ENCODE results near the gene BEND7. TPM values are rescaled to one million over a fixed set of nuclear protein-coding genes. Genes with fewer than 3 reads are reported as not detected.
"Not testable (repeated sequence)": the region's sequence is repeated elsewhere in the genome, so short reads cannot be mapped to it uniquely, and the experiment has no call there.

The BEND7 gene
- total RNA-seq, 2 donors from 2014 or later = 10.1 to 44.5 TPM

- WGBS = 82% methylated on average over 2 of the region's 2 CpGs
- Histone ChIP-seq H3K27ac (no peak overlapping the region), H3K4me3 (no peak overlapping the region), H3K4me1 (replicated peaks) (no peaks in the 10 kb centered on the region), H3K9me3 (no peaks in the 10 kb centered on the region), H3K36me3 (no peaks in the 10 kb centered on the region), H3K27me3 (replicated peaks; ENCODE audit: insufficient read depth) (no peaks in the 10 kb centered on the region)
- TF ChIP-seq POLR2AphosphoS5 (IDR thresholded peaks at IDR 0.05) (no peak), CTCF (IDR thresholded peaks at IDR 0.05) (no peak), POLR2A (IDR thresholded peaks at IDR 0.05) (no peak)
- intact Hi-C loops (cut with DNase I) = no loop called here
- no peak for DNase-seq (ENCODE audit: low spot score)
These were observed 22.0 kb upstream of the BEND7 start for GRCh38 chr10:13550802-13551201.

- Histone ChIP-seq H3K4me1 (replicated peaks) (no peaks in the 10 kb centered on the region), H3K9me3 (no peaks in the 10 kb centered on the region), H3K27ac (no peak overlapping the region), H3K36me3 (no peaks in the 10 kb centered on the region), H3K27me3 (replicated peaks; ENCODE audit: insufficient read depth) (peaks cover 2% of the 10 kb centered on the region), H3K4me3 (no peak overlapping the region)
- intact Hi-C loops (cut with DNase I) = no loop called here
- TF ChIP-seq CTCF (IDR thresholded peaks at IDR 0.05) (no peak), POLR2AphosphoS5 (IDR thresholded peaks at IDR 0.05) (no peak), POLR2A (IDR thresholded peaks at IDR 0.05) (no peak)
- no peak for DNase-seq (ENCODE audit: low spot score)
- 81% methylated on average over 5 of the region's 5 CpGs for WGBS
These were observed 13.7 kb upstream of the BEND7 start for GRCh38 chr10:13542533-13542932.

GRCh38 chr10:13537985-13538384 is 9.2 kb upstream of the BEND7 start:
- H3K4me1 ChIP-seq (replicated peaks); H3K9me3 ChIP-seq; H3K27ac ChIP-seq; H3K27me3 ChIP-seq (replicated peaks; ENCODE audit: insufficient read depth); H3K36me3 ChIP-seq; DNase-seq (ENCODE audit: low spot score); intact Hi-C loops (cut with DNase I); H3K4me3 ChIP-seq: not testable (repeated sequence)
- WGBS = 69% methylated on average over 9 of the region's 9 CpGs

- 58% methylated on average over 11 of the region's 11 CpGs for WGBS
- DNase-seq (ENCODE audit: low spot score) = peak; percentile 10
These were observed 8.0 kb upstream of the BEND7 start for GRCh38 chr10:13536674-13537366.

GRCh38 chr10:13535346-13535745 is 6.5 kb upstream of the BEND7 start:
- H3K36me3 ChIP-seq = no peaks in the 10 kb centered on the region
- TF ChIP-seq CTCF (IDR thresholded peaks at IDR 0.05) (no peak), POLR2AphosphoS5 (IDR thresholded peaks at IDR 0.05) (no peak), POLR2A (IDR thresholded peaks at IDR 0.05) (no peak)
- intact Hi-C loops (cut with DNase I) = no loop called here

More at GRCh38 chr10:13536674-13537366, 8.0 kb upstream of the BEND7 start:
- Histone ChIP-seq H3K4me3 (no peak overlapping the region), H3K36me3 (no peaks in the 10 kb centered on the region), H3K27me3 (replicated peaks; ENCODE audit: insufficient read depth) (peaks cover 2% of the 10 kb centered on the region), H3K4me1 (replicated peaks) (no peaks in the 10 kb centered on the region), H3K27ac (no peak overlapping the region), H3K9me3 (no peaks in the 10 kb centered on the region)
- intact Hi-C loops (cut with DNase I) = no loop called here
- TF ChIP-seq CTCF (IDR thresholded peaks at IDR 0.05) (peak in 2 of 4 experiments; percentile 25 to 50), POLR2AphosphoS5 (IDR thresholded peaks at IDR 0.05) (no peak)

More at GRCh38 chr10:13535346-13535745, 6.5 kb upstream of the BEND7 start:
- Histone ChIP-seq H3K9me3 (no peaks in the 10 kb centered on the region), H3K27ac (no peak overlapping the region), H3K4me3 (no peak overlapping the region), H3K4me1 (replicated peaks) (no peaks in the 10 kb centered on the region), H3K27me3 (replicated peaks; ENCODE audit: insufficient read depth) (no peaks in the 10 kb centered on the region)
- no peak for DNase-seq (ENCODE audit: low spot score)
- WGBS = 95% methylated on average over 4 of the region's 4 CpGs
